C4-2B (cell line): ENCODE data around the gene HELQ.

ENCODE experiments used
- ZFX ChIP-seq: fragments of 450-650 bp; IDR thresholded peaks from 2 replicates; pipeline ENCODE4 v1.6.1; 2017
- TF ChIP-seq, protein P1 (sequence below): fragments of 450-650 bp; conservative IDR thresholded peaks from 2 replicates; pipeline ENCODE4 v1.5.1; 2017; ENCODE audit warnings: mild to moderate bottlenecking

DNA sequence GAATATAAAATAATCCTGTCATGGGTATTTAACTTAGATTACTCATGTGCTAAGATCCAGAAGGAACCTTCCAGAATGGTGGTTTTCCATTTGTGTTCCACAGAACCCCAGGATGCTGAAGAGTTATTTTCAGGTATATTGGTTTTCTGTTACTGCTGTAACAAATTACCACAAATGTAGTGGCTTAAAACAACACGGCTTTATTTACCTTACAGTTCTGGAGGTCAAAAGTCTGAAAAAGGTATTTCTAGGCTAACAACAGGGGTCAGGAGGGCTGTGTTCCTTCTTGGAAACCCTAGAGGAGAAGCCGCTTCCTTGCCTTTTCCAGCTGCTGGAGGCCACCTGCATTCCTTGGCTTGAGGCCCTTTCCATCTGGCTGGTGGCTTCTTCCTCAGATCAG, 63.1 kb downstream of the HELQ start:
- TF ChIP-seq, protein P1, sequence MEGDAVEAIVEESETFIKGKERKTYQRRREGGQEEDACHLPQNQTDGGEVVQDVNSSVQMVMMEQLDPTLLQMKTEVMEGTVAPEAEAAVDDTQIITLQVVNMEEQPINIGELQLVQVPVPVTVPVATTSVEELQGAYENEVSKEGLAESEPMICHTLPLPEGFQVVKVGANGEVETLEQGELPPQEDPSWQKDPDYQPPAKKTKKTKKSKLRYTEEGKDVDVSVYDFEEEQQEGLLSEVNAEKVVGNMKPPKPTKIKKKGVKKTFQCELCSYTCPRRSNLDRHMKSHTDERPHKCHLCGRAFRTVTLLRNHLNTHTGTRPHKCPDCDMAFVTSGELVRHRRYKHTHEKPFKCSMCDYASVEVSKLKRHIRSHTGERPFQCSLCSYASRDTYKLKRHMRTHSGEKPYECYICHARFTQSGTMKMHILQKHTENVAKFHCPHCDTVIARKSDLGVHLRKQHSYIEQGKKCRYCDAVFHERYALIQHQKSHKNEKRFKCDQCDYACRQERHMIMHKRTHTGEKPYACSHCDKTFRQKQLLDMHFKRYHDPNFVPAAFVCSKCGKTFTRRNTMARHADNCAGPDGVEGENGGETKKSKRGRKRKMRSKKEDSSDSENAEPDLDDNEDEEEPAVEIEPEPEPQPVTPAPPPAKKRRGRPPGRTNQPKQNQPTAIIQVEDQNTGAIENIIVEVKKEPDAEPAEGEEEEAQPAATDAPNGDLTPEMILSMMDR: no peak
- no peak for TF ChIP-seq ZFX
